ENCODE measurements around the gene PLCD3. TPM values are rescaled to one million over a fixed set of nuclear protein-coding genes. Genes with fewer than 3 reads are reported as not detected.
A peak's percentile ranks its signal among the peaks of the same experiment; 100 is the strongest.

PLCD3 gene
- total and polyA plus RNA-seq, 2 of the 13 experiments (the other 11 are each of a cell fraction or from before 2014, with no cell fraction given): 11.3 to 39.1 TPM

DNA sequence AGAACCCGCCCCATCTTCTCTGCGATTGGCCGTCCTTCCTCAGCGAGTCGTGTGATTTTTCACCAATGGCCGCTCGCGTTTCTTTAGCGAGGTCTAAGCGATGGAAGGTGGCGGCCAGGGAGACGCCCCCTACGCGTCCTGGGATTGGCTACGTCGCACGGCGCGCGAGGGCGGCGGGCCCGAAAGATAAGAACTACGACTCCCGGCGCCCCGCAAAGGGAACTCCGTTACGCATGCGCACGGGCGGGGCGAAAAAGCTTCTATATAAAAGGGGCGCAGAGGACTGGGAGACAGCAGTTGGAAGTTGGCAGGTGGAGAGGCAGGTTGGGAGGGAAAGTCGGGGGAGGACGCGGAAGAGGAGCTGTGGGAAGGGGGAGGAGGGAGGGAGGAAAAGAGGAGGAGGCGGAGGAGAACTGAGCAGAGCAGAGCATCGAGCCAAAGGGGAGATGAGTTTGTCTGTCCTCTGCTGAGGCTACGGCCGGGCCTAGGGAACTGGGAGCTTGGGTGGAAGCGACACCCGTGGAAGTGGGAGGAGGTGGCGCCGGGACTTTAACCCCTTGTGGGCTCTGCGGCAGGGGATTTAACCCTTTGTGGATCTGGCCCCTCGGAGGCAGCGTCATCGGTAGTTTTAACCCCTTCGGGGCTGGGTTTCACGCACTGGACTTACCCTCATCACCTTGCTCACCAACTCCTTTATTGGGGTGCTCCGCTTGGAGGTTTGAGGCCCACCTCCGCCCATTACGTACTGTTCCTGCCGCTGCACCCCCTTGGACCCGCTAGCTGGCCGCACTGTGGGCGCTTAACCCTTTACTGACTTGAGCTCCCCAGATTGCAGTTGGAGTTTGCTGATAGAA, 16.1 kb upstream of the PLCD3 start, which contains the start of gene HEXIM1 (continued):
- TF ChIP-seq, protein P1, sequence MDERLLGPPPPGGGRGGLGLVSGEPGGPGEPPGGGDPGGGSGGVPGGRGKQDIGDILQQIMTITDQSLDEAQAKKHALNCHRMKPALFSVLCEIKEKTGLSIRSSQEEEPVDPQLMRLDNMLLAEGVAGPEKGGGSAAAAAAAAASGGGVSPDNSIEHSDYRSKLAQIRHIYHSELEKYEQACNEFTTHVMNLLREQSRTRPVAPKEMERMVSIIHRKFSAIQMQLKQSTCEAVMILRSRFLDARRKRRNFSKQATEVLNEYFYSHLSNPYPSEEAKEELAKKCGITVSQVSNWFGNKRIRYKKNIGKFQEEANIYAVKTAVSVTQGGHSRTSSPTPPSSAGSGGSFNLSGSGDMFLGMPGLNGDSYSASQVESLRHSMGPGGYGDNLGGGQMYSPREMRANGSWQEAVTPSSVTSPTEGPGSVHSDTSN (CRISPR knock-in tag; IDR thresholded peaks at IDR 0.05): no peak
- TF ChIP-seq NRL (CRISPR knock-in tag; IDR thresholded peaks at IDR 0.05; ENCODE audit: borderline replicate concordance) (peak; percentile 98), YEATS4 (CRISPR knock-in tag; IDR thresholded peaks at IDR 0.05; ENCODE audit: borderline replicate concordance) (peak; percentile 6; the same call in 1 of the 2 replicates), SMARCE1 (IDR thresholded peaks at IDR 0.05; ENCODE audit: borderline replicate concordance) (no peak), YY1 (IDR thresholded peaks at IDR 0.05; ENCODE audit: insufficient read depth, insufficient replicate concordance, low read depth, low read length) (peak; percentile 77), ZNF788 (CRISPR knock-in tag; IDR thresholded peaks at IDR 0.05; ENCODE audit: borderline replicate concordance) (no peak; the same call in 1 of the 2 replicates), ZFAT (CRISPR knock-in tag; conservative IDR thresholded peaks at IDR 0.05) (no peak)
- TF ChIP-seq, protein P2, sequence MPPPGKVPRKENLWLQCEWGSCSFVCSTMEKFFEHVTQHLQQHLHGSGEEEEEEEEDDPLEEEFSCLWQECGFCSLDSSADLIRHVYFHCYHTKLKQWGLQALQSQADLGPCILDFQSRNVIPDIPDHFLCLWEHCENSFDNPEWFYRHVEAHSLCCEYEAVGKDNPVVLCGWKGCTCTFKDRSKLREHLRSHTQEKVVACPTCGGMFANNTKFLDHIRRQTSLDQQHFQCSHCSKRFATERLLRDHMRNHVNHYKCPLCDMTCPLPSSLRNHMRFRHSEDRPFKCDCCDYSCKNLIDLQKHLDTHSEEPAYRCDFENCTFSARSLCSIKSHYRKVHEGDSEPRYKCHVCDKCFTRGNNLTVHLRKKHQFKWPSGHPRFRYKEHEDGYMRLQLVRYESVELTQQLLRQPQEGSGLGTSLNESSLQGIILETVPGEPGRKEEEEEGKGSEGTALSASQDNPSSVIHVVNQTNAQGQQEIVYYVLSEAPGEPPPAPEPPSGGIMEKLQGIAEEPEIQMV (CRISPR knock-in tag; IDR thresholded peaks at IDR 0.05; ENCODE audit: low read depth): peak; percentile 92; the same call in 1 of the 2 replicates
- TF ChIP-seq, protein P3, sequence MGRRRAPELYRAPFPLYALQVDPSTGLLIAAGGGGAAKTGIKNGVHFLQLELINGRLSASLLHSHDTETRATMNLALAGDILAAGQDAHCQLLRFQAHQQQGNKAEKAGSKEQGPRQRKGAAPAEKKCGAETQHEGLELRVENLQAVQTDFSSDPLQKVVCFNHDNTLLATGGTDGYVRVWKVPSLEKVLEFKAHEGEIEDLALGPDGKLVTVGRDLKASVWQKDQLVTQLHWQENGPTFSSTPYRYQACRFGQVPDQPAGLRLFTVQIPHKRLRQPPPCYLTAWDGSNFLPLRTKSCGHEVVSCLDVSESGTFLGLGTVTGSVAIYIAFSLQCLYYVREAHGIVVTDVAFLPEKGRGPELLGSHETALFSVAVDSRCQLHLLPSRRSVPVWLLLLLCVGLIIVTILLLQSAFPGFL (CRISPR knock-in tag; IDR thresholded peaks at IDR 0.05): no peak
- TF ChIP-seq, protein P4, sequence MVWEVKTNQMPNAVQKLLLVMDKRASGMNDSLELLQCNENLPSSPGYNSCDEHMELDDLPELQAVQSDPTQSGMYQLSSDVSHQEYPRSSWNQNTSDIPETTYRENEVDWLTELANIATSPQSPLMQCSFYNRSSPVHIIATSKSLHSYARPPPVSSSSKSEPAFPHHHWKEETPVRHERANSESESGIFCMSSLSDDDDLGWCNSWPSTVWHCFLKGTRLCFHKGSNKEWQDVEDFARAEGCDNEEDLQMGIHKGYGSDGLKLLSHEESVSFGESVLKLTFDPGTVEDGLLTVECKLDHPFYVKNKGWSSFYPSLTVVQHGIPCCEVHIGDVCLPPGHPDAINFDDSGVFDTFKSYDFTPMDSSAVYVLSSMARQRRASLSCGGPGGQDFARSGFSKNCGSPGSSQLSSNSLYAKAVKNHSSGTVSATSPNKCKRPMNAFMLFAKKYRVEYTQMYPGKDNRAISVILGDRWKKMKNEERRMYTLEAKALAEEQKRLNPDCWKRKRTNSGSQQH (CRISPR knock-in tag; IDR thresholded peaks at IDR 0.05; ENCODE audit: low read depth): peak; percentile 95
- TF ChIP-seq, protein P5, sequence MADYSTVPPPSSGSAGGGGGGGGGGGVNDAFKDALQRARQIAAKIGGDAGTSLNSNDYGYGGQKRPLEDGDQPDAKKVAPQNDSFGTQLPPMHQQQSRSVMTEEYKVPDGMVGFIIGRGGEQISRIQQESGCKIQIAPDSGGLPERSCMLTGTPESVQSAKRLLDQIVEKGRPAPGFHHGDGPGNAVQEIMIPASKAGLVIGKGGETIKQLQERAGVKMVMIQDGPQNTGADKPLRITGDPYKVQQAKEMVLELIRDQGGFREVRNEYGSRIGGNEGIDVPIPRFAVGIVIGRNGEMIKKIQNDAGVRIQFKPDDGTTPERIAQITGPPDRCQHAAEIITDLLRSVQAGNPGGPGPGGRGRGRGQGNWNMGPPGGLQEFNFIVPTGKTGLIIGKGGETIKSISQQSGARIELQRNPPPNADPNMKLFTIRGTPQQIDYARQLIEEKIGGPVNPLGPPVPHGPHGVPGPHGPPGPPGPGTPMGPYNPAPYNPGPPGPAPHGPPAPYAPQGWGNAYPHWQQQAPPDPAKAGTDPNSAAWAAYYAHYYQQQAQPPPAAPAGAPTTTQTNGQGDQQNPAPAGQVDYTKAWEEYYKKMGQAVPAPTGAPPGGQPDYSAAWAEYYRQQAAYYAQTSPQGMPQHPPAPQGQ (CRISPR knock-in tag; IDR thresholded peaks at IDR 0.05; ENCODE audit: borderline replicate concordance): no peak; the same call in 1 of the 2 replicates
- TF ChIP-seq, protein P6, sequence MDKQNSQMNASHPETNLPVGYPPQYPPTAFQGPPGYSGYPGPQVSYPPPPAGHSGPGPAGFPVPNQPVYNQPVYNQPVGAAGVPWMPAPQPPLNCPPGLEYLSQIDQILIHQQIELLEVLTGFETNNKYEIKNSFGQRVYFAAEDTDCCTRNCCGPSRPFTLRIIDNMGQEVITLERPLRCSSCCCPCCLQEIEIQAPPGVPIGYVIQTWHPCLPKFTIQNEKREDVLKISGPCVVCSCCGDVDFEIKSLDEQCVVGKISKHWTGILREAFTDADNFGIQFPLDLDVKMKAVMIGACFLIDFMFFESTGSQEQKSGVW (CRISPR knock-in tag; IDR thresholded peaks at IDR 0.05; ENCODE audit: borderline replicate concordance): no peak; the same call in 1 of the 2 replicates
- TF ChIP-seq, protein P7, sequence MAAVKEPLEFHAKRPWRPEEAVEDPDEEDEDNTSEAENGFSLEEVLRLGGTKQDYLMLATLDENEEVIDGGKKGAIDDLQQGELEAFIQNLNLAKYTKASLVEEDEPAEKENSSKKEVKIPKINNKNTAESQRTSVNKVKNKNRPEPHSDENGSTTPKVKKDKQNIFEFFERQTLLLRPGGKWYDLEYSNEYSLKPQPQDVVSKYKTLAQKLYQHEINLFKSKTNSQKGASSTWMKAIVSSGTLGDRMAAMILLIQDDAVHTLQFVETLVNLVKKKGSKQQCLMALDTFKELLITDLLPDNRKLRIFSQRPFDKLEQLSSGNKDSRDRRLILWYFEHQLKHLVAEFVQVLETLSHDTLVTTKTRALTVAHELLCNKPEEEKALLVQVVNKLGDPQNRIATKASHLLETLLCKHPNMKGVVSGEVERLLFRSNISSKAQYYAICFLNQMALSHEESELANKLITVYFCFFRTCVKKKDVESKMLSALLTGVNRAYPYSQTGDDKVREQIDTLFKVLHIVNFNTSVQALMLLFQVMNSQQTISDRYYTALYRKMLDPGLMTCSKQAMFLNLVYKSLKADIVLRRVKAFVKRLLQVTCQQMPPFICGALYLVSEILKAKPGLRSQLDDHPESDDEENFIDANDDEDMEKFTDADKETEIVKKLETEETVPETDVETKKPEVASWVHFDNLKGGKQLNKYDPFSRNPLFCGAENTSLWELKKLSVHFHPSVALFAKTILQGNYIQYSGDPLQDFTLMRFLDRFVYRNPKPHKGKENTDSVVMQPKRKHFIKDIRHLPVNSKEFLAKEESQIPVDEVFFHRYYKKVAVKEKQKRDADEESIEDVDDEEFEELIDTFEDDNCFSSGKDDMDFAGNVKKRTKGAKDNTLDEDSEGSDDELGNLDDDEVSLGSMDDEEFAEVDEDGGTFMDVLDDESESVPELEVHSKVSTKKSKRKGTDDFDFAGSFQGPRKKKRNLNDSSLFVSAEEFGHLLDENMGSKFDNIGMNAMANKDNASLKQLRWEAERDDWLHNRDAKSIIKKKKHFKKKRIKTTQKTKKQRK (IDR thresholded peaks at IDR 0.05; ENCODE audit: low read length): no peak
- TF ChIP-seq, protein P8, sequence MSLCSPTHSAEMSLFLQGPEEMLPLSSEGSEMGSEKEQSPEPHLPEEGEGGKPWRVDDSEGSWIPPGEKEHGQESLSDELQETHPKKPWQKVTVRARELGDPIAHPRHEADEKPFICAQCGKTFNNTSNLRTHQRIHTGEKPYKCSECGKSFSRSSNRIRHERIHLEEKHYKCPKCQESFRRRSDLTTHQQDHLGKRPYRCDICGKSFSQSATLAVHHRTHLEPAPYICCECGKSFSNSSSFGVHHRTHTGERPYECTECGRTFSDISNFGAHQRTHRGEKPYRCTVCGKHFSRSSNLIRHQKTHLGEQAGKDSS (CRISPR knock-in tag; IDR thresholded peaks at IDR 0.05; ENCODE audit: borderline replicate concordance, low read depth): peak; percentile 85
